Measurements from ENCODE around the gene UQCC2.

The UQCC2 gene

DNA sequence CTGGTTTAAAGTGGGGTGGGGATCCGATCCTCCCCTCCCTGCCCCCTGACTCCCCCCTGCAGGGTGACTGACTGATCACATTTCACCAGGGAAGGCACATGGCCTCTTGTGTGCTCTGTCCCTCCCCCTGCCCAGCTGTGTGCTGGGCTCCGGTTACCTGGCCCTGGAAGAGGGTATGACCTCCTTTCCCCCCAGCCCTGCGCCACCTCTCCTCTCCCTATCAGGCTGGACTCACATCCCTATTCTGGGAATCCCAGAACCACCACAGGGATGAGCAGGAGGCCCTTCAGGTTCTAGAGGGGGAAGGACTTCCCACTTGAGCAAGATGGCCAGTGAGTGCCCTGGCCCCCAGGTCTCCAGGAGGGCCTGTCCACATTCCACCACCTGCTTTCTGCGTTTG lies 37.3 kb upstream of the UQCC2 start:
- Mint-ChIP-seq H3K27me3 (peaks cover 15 to 18% of the 10 kb centered on the region in 2 donors), H3K4me1 (peaks cover 3 to 7% of the 10 kb centered on the region in 2 donors), H3K36me3 (no peaks in the 10 kb centered on the region), H3K9me3 (no peaks in the 10 kb centered on the region), H3K4me3 (no peak overlapping the region), H3K27ac (no peak overlapping the region)
- DNase-seq (no peak), ATAC-seq (replicated peaks) (no peak)

GRCh38 chr6:33747823-33748222 lies 36.3 kb upstream of the UQCC2 start:
- no peak for DNase-seq
- H3K9me3 Mint-ChIP-seq, result no peaks in the 10 kb centered on the region
- H3K27ac Mint-ChIP-seq, result no peak overlapping the region
- ATAC-seq (replicated peaks), result no peak
- peaks cover 3 to 7% of the 10 kb centered on the region in 2 donors for H3K4me1 Mint-ChIP-seq
- no peaks in the 10 kb centered on the region for H3K36me3 Mint-ChIP-seq
- no peak overlapping the region for H3K4me3 Mint-ChIP-seq
- peaks cover 17 to 24% of the 10 kb centered on the region in 2 donors for H3K27me3 Mint-ChIP-seq

DNA sequence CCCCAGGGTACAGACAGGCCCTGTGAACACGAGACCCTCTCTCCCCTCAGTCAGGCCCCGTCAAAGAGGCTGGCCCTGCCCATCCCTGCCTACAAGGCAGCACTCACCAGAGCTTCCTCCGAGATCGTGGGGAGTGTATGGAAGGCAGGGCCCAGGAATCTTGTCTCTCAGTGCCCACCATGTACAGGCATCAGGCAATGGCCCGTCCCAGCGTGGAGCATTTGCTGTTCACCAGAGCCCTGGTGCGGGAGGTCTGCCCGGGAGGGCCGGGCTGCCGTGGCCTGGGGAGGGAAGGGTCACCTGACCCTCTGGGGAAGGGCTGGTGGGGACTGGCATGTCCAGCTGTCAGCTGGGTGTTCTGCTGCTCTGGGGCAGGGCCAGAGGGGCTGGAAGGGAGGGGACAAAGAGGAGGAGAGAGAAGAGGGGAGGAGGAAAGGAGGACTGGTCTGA lies 35.2 kb upstream of the UQCC2 start, which contains the start of gene IP6K3:
TSS of gene IP6K3 (minus strand) at position 255 of the 450 bp plus-strand sequence. CDS start 11,429 bp downstream, outside the sequence.
- Mint-ChIP-seq H3K4me1 (peaks cover 3 to 7% of the 10 kb centered on the region in 2 donors), H3K27ac (peak within 1 kb of the TSS; percentile 10), H3K4me3 (no peak within 1 kb of the TSS), H3K36me3 (no peaks in the 10 kb centered on the region), H3K27me3 (peaks cover 26 to 33% of the 10 kb centered on the region in 2 donors), H3K9me3 (no peaks in the 10 kb centered on the region)
- DNase-seq (no peak), ATAC-seq (replicated peaks) (no peak)

DNA sequence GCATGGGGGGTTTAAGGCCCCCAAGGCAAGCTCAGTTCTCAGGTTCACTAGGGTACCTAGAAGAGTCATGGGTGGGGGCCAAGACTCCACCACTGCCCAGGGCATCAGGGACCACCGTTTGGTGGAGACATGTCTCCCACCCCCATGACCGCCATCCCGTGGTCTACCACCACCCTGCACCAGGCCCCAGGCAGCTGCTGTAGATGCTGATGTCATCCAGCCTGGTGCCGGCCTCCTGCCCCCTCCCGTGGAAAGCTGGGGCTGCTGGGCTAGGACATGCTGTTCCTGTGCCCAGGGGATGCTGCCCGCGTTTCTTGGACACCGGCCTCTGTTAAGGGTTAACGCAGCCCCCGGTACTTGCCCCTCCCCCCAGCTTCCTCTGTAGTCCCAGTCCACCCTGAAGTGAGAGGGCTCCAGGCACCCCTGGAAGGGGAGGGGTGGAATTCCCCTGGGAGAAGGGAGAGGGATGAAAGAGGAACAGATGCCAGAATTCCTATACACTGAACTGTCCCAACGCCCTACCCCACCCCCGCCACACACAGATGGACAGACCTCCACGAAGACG lies 34.6 kb upstream of the UQCC2 start:
- Mint-ChIP-seq H3K4me1 (peaks cover 3 to 7% of the 10 kb centered on the region in 2 donors), H3K27me3 (peaks cover 26 to 33% of the 10 kb centered on the region in 2 donors), H3K27ac (no peak overlapping the region), H3K4me3 (no peak overlapping the region), H3K36me3 (no peaks in the 10 kb centered on the region), H3K9me3 (no peaks in the 10 kb centered on the region)
- DNase-seq, result no peak
- no peak for ATAC-seq (replicated peaks)

- no peak for ATAC-seq (replicated peaks)
- no peaks in the 10 kb centered on the region for H3K9me3 Mint-ChIP-seq
- peaks cover 3 to 7% of the 10 kb centered on the region in 2 donors for H3K4me1 Mint-ChIP-seq
- no peak overlapping the region for H3K4me3 Mint-ChIP-seq
- H3K27me3 Mint-ChIP-seq, result peaks cover 26 to 33% of the 10 kb centered on the region in 2 donors
- DNase-seq, result no peak
- H3K36me3 Mint-ChIP-seq, result no peaks in the 10 kb centered on the region
- no peak overlapping the region for H3K27ac Mint-ChIP-seq
Measured at GRCh38 chr6:33745548-33745947, 34.0 kb upstream of the UQCC2 start.

DNA sequence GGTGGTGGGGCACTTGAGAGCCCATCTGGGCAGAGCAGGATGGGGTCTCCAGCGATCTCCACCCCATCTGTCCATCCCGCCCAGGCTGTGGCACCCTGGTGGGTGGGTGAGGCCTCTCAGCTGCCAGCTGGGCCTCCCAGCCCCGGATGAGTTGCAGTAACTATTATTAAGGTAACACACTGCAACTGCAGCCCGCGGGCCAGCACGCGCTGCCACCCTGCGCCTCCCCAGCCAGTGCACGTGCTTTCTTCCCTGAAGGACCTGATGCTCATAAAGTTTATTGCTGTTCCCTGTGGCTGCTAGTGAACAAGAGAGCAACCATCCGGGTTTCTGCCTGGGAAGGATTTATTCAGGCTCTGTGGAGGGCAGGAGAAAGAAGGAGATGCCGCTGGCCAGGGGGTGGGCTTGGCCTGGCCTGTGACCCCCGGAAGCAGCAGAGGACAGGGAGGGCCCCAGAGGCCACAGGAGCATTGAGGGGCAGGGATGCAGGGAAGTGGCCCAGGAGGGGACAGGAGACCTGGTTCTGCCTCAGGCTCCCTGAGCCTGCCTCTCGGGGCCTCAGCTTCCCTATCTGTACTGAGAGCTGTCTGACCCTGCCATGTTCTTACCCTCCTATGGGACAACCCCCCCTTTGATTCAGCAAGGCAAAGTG lies 33.5 kb upstream of the UQCC2 start:
- no peaks in the 10 kb centered on the region for H3K36me3 Mint-ChIP-seq
- no peak for ATAC-seq (replicated peaks)
- H3K27ac Mint-ChIP-seq, result no peak overlapping the region
- H3K27me3 Mint-ChIP-seq, result peaks cover 26 to 33% of the 10 kb centered on the region in 2 donors
- DNase-seq, result no peak
- peaks cover 3 to 7% of the 10 kb centered on the region in 2 donors for H3K4me1 Mint-ChIP-seq
- no peak overlapping the region for H3K4me3 Mint-ChIP-seq
- H3K9me3 Mint-ChIP-seq, result no peaks in the 10 kb centered on the region

DNA sequence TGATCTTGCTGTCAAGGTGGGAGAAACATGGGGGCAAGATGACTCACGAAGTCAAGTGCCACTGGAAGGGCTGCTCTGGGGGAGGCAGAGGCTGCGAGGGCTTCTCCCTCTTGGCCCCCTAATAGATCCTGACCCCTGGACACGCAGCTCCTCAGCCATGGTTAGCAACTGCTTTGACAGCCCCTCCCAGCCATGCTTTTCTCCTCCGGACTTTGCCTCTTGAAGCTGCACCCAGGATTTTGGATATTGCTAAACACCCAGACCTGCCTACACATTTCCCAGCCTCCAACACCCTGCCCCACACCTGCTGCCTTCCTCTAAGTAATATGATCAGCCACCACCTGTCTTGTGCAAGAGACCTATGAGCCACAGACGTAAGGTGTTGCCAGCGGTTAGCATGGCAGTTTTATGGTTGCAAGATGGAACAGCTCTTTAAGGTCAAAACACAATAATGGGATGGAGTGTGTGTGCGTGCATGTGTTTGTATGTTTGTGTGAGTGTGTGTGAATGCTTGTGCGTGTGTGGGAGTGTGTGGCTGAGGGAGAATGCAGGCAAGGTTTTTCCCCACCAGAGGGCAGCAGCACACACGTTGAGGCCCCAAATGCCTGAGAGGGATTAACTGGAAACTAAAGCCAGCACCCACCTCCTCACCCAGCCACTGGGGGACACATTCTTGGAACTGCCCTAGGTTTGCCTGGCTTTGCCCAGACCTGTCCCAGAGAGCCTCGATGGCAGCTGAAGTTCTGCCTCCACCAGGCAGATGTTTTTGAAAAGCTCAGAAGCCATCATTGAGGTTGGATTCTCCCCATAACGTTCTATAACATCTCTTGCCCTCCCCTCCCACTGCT lies 32.7 kb upstream of the UQCC2 start:
- Mint-ChIP-seq H3K4me1 (peaks cover 3 to 7% of the 10 kb centered on the region in 2 donors), H3K9me3 (no peaks in the 10 kb centered on the region), H3K36me3 (no peaks in the 10 kb centered on the region), H3K27ac (no peak overlapping the region), H3K27me3 (peaks cover 24 to 33% of the 10 kb centered on the region in 2 donors), H3K4me3 (no peak overlapping the region)
- peak; percentile 53 for DNase-seq
- ATAC-seq (replicated peaks), result peak; percentile 87 to 88

GRCh38 chr6:33742837-33743236 lies 31.3 kb upstream of the UQCC2 start:
- Mint-ChIP-seq H3K27me3 (peaks cover 19 to 29% of the 10 kb centered on the region in 2 donors), H3K9me3 (no peaks in the 10 kb centered on the region), H3K4me3 (no peak overlapping the region), H3K36me3 (no peaks in the 10 kb centered on the region), H3K4me1 (peaks cover 3 to 7% of the 10 kb centered on the region in 2 donors), H3K27ac (no peak overlapping the region)
- ATAC-seq (replicated peaks) (no peak), DNase-seq (no peak)

GRCh38 chr6:33742092-33742491 lies 30.6 kb upstream of the UQCC2 start:
- no peaks in the 10 kb centered on the region for H3K9me3 Mint-ChIP-seq
- DNase-seq (no peak), ATAC-seq (replicated peaks) (no peak)
- no peaks in the 10 kb centered on the region for H3K36me3 Mint-ChIP-seq
- no peak overlapping the region for H3K27ac Mint-ChIP-seq
- H3K4me3 Mint-ChIP-seq, result no peak overlapping the region
- peaks cover 3 to 7% of the 10 kb centered on the region in 2 donors for H3K4me1 Mint-ChIP-seq
- H3K27me3 Mint-ChIP-seq, result peaks cover 11 to 21% of the 10 kb centered on the region in 2 donors

DNA sequence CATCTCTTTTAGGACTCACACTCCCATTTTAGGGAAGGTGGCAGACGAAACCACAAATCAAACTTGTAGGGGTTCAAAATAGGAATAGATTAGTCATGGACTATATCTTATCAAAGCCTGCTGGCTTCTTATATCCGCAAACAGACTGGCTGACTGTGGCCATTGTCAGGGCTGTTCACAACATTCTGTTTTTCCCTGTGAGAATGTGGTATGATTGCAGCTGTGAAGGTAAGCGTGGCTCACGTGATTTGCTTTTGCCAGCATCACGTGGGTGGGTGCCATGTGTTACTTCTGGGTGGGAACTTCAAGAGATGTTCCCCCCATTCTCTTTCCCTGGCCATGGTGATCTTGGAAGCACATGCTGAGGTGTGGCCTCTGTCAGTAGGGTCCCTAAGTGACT lies 29.3 kb upstream of the UQCC2 start:
- H3K27me3 Mint-ChIP-seq, result peaks cover 11 to 20% of the 10 kb centered on the region in 2 donors
- H3K4me1 Mint-ChIP-seq, result peaks cover 3 to 7% of the 10 kb centered on the region in 2 donors
- H3K4me3 Mint-ChIP-seq, result no peak overlapping the region
- ATAC-seq (replicated peaks), result no peak
- no peaks in the 10 kb centered on the region for H3K36me3 Mint-ChIP-seq
- no peak overlapping the region for H3K27ac Mint-ChIP-seq
- no peak for DNase-seq
- H3K9me3 Mint-ChIP-seq, result no peaks in the 10 kb centered on the region

DNA sequence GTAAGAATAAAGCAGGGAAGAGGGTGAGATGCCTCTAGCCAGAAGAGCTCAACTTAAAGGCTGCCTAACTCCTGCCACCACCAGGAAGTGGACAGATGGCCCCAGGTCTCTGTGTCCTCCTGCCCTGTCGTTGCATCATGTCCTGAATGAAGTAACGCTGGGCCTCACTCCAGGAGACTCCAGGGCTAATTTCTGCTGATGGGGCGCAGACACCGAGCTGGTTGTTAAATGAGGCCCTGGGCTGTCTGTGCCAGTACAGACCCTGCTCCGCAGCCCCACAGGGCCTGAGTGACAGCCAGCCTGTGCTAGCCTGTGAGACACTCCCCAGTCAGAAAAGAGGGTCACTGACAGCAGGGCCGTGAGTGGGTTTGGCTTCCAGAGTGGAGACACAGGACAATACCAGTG lies 28.7 kb upstream of the UQCC2 start:
- H3K9me3 Mint-ChIP-seq, result no peaks in the 10 kb centered on the region
- peaks cover 3 to 7% of the 10 kb centered on the region in 2 donors for H3K4me1 Mint-ChIP-seq
- peaks cover 11 to 15% of the 10 kb centered on the region in 2 donors for H3K27me3 Mint-ChIP-seq
- H3K27ac Mint-ChIP-seq, result no peak overlapping the region
- ATAC-seq (replicated peaks) (no peak), DNase-seq (no peak)
- H3K4me3 Mint-ChIP-seq, result no peak overlapping the region
- H3K36me3 Mint-ChIP-seq, result no peaks in the 10 kb centered on the region

GRCh38 chr6:33739571-33739970 lies 28.1 kb upstream of the UQCC2 start:
- Mint-ChIP-seq H3K4me1 (peaks cover 3 to 6% of the 10 kb centered on the region in 2 donors), H3K9me3 (no peaks in the 10 kb centered on the region), H3K27me3 (peaks cover 11 to 15% of the 10 kb centered on the region in 2 donors), H3K4me3 (no peak overlapping the region), H3K27ac (no peak overlapping the region), H3K36me3 (no peaks in the 10 kb centered on the region)
- DNase-seq (no peak), ATAC-seq (replicated peaks) (no peak)

DNA sequence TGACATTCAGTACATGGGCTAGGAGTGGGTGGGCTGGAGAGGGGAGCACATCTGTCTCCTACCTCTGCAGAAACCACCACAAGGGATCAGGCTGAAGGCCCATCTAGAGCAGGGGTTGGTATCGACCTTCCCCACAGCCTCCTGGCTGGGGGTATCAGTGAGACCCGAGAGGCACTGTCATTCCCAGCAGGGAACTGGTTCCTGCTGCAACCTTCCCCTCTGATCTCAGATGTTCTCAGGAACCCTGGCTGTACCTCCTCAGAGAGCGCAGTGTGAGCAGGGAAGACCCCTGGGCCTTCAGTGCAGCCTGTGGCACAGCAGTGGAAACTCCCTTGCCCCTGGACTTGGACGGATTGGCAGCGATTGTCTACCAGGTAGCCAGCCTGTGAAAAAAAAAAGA lies 27.4 kb upstream of the UQCC2 start:
- no peaks in the 10 kb centered on the region for H3K36me3 Mint-ChIP-seq
- no peak overlapping the region for H3K4me3 Mint-ChIP-seq
- H3K4me1 Mint-ChIP-seq, result no peaks in the 10 kb centered on the region
- DNase-seq, result no peak
- H3K27ac Mint-ChIP-seq, result no peak overlapping the region
- peaks cover 11 to 15% of the 10 kb centered on the region in 2 donors for H3K27me3 Mint-ChIP-seq
- no peaks in the 10 kb centered on the region for H3K9me3 Mint-ChIP-seq
- ATAC-seq (replicated peaks), result no peak

- DNase-seq, result no peak
- H3K4me1 Mint-ChIP-seq, result no peaks in the 10 kb centered on the region
- peaks cover 11 to 13% of the 10 kb centered on the region in 2 donors for H3K27me3 Mint-ChIP-seq
- no peak overlapping the region for H3K27ac Mint-ChIP-seq
- no peaks in the 10 kb centered on the region for H3K36me3 Mint-ChIP-seq
- H3K9me3 Mint-ChIP-seq, result no peaks in the 10 kb centered on the region
- H3K4me3 Mint-ChIP-seq, result no peak overlapping the region
- no peak for ATAC-seq (replicated peaks)
Measured at GRCh38 chr6:33738153-33738552, 26.7 kb upstream of the UQCC2 start.
